ENCODE measurements around the gene SLC35F1. TPM values are rescaled to one million over a fixed set of nuclear protein-coding genes. Genes with fewer than 3 reads are reported as not detected.

The SLC35F1 gene
- total RNA-seq, 1 donor from 2014 or later, result not detected

- DNase-seq, result no peak
- H3K4me3 Mint-ChIP-seq, result no peak overlapping the region
- TF ChIP-seq CTCF (IDR thresholded peaks at IDR 0.05), result no peak
- POLR2A ChIA-PET, result no interaction called here
- H3K4me1 Mint-ChIP-seq, result no peaks in the 10 kb centered on the region
- no peaks in the 10 kb centered on the region for H3K9me3 Mint-ChIP-seq
- no peak for ATAC-seq (ENCODE audit: low read depth)
- no peaks in the 10 kb centered on the region for H3K27me3 Mint-ChIP-seq
- no peaks in the 10 kb centered on the region for H3K36me3 Mint-ChIP-seq (ENCODE audit: low read depth)
- H3K27ac Mint-ChIP-seq, result no peak overlapping the region
- CTCF ChIA-PET, result no interaction called here
- intact Hi-C loops (cut with micrococcal nuclease), result no loop called here
Observed at GRCh38 chr6:118165500-118165899, 258.4 kb downstream of the SLC35F1 start.

GRCh38 chr6:118168421-118168820, 261.4 kb downstream of the SLC35F1 start:
- no peak overlapping the region for H3K27ac Mint-ChIP-seq
- ChIA-PET POLR2A (no interaction called here), CTCF (no interaction called here)
- no peak for DNase-seq
- H3K36me3 Mint-ChIP-seq (ENCODE audit: low read depth), result no peaks in the 10 kb centered on the region
- H3K4me3 Mint-ChIP-seq, result no peak overlapping the region
- no peaks in the 10 kb centered on the region for H3K27me3 Mint-ChIP-seq
- no peak for ATAC-seq (ENCODE audit: low read depth)
- peaks cover under 1% of the 10 kb centered on the region for H3K9me3 Mint-ChIP-seq
- intact Hi-C loops (cut with micrococcal nuclease), result no loop called here
- H3K4me1 Mint-ChIP-seq, result no peaks in the 10 kb centered on the region
- no peak for TF ChIP-seq CTCF (IDR thresholded peaks at IDR 0.05)

GRCh38 chr6:118171852-118172251, 264.8 kb downstream of the SLC35F1 start:
- no peaks in the 10 kb centered on the region for H3K36me3 Mint-ChIP-seq (ENCODE audit: low read depth)
- no peaks in the 10 kb centered on the region for H3K27me3 Mint-ChIP-seq
- no peak overlapping the region for H3K4me3 Mint-ChIP-seq
- H3K4me1 Mint-ChIP-seq, result no peaks in the 10 kb centered on the region
- POLR2A ChIA-PET, result interaction anchor here (0.6 kb wide), 1 partner anchor 793 kb away, joined by 4 read pairs; no protein-coding TSS in a partner anchor
- no peak overlapping the region for H3K27ac Mint-ChIP-seq
- no peak for DNase-seq
- no peak for TF ChIP-seq CTCF (IDR thresholded peaks at IDR 0.05)
- intact Hi-C loops (cut with micrococcal nuclease), result no loop called here
- H3K9me3 Mint-ChIP-seq, result peaks cover 10% of the 10 kb centered on the region
- CTCF ChIA-PET, result no interaction called here
- no peak for ATAC-seq (ENCODE audit: low read depth)

- Mint-ChIP-seq H3K4me1 (no peaks in the 10 kb centered on the region), H3K4me3 (no peak overlapping the region), H3K27ac (no peak overlapping the region), H3K36me3 (ENCODE audit: low read depth) (no peaks in the 10 kb centered on the region), H3K9me3 (peaks cover 10% of the 10 kb centered on the region), H3K27me3 (no peaks in the 10 kb centered on the region)
- POLR2A ChIA-PET, result no interaction called here
- no peak for ATAC-seq (ENCODE audit: low read depth)
- no peak for DNase-seq
- intact Hi-C loops (cut with micrococcal nuclease), result no loop called here
- CTCF ChIA-PET, result no interaction called here
- TF ChIP-seq CTCF (IDR thresholded peaks at IDR 0.05), result no peak
Observed at GRCh38 chr6:118174071-118174470, 267.0 kb downstream of the SLC35F1 start.

- intact Hi-C loops (cut with micrococcal nuclease), result no loop called here
- POLR2A ChIA-PET, result no interaction called here
Observed at GRCh38 chr6:118177720-118178119, 270.7 kb downstream of the SLC35F1 start.

More at GRCh38 chr6:118177720-118178119, 270.7 kb downstream of the SLC35F1 start:
- CTCF ChIA-PET, result no interaction called here
- Mint-ChIP-seq H3K4me3 (no peak overlapping the region), H3K9me3 (peaks cover 10% of the 10 kb centered on the region), H3K27me3 (no peaks in the 10 kb centered on the region), H3K27ac (no peak overlapping the region), H3K4me1 (no peaks in the 10 kb centered on the region), H3K36me3 (ENCODE audit: low read depth) (no peaks in the 10 kb centered on the region)
- TF ChIP-seq CTCF (IDR thresholded peaks at IDR 0.05), result no peak
- ATAC-seq (ENCODE audit: low read depth) (no peak), DNase-seq (no peak)

All from activated B cell treated with CpG ODN at 0.5 μM for 24 hours (primary cell).